CD14-positive monocyte (primary cell): ENCODE data around the gene ROBO1. TPM values are rescaled to one million over a fixed set of nuclear protein-coding genes. Genes with fewer than 3 reads are reported as not detected.

ENCODE experiments used
- DNase-seq, 3 donors: peaks; one replicate each; pipeline ENCODE4 v3.0.0-alpha.2; 2011 to 2022
- H2AFZ ChIP-seq: 2 replicates; pipeline ENCODE4 v1.6.0; 2012; ENCODE audit warnings: mild to moderate bottlenecking, low read depth, low read length, inconsistent platforms; ENCODE audit not compliant: insufficient read depth, poor library complexity, severe bottlenecking
- H3K27ac ChIP-seq, 2 donors: 1 replicate in 1 of 2; 2 replicates in 1 of 2; pipeline ENCODE4 v1.5.1; 2012 to 2013; ENCODE audit warnings: low read length in 2 of 2, control low read depth in 1 of 2, inconsistent platforms in 1 of 2, low read depth in 1 of 2, mild to moderate bottlenecking in 1 of 2
- H3K27me3 ChIP-seq, 2 donors: one replicate each; pipeline versions ENCODE4 v1.6.0 to v1.6.1; 2011 to 2013; ENCODE audit warnings: low read length in 2 of 2; ENCODE audit not compliant: control insufficient read depth in 2 of 2, insufficient read depth in 2 of 2
- H3K36me3 ChIP-seq, 2 donors: replicated peaks in 1 of 2; 1 replicate in 1 of 2; 2 replicates in 1 of 2; pipeline versions ENCODE4 v1.5.1 to v1.6.1; 2012 to 2013; ENCODE audit warnings: low read length in 2 of 2, control low read depth in 1 of 2, inconsistent platforms in 1 of 2, mild to moderate bottlenecking in 1 of 2; ENCODE audit not compliant: insufficient read depth in 2 of 2, control insufficient read depth in 1 of 2
- H3K4me1 ChIP-seq, 2 donors: 1 replicate in 1 of 2; 2 replicates in 1 of 2; pipeline versions ENCODE4 v1.5.1 to v1.6.1; 2012 to 2013; ENCODE audit warnings: low read length in 2 of 2, control low read depth in 1 of 2, inconsistent platforms in 1 of 2, mild to moderate bottlenecking in 1 of 2, moderate library complexity in 1 of 2; ENCODE audit not compliant: insufficient read depth in 2 of 2, control insufficient read depth in 1 of 2
- H3K4me2 ChIP-seq: replicated peaks from 2 replicates; pipeline ENCODE3; 2012; ENCODE audit warnings: low read length, moderate library complexity, mild to moderate bottlenecking; ENCODE audit not compliant: poor library complexity, severe bottlenecking; ENCODE audit errors: extremely low read depth
- H3K4me3 ChIP-seq, 3 experiments: fragments of 200-600 bp in 1 of 3; sonication (generic) in 1 of 3; replicated peaks in 1 of 3; 1 replicate in 2 of 3; 2 replicates in 1 of 3; pipeline ENCODE4 v1.5.1; 2011 to 2013; ENCODE audit warnings: low read length in 3 of 3, mild to moderate bottlenecking in 3 of 3, control low read depth in 2 of 3, low read depth in 2 of 3, inconsistent platforms in 1 of 3, moderate library complexity in 1 of 3
- H3K79me2 ChIP-seq: 2 replicates; pipeline ENCODE4 v1.6.0; 2012; ENCODE audit warnings: mild to moderate bottlenecking, control low read depth, inconsistent platforms, low read length, moderate library complexity; ENCODE audit not compliant: insufficient read depth
- H3K9ac ChIP-seq: 2 replicates; pipeline ENCODE4 v1.6.0; 2017; ENCODE audit warnings: low read length, mild to moderate bottlenecking; ENCODE audit not compliant: insufficient read depth, poor library complexity, severe bottlenecking
- H3K9me3 ChIP-seq, 2 donors: replicated peaks in 1 of 2; 1 replicate in 1 of 2; 2 replicates in 1 of 2; pipeline versions ENCODE4 v1.5.1 to v1.6.1; 2012 to 2013; ENCODE audit warnings: low read length in 2 of 2, control low read depth in 1 of 2; ENCODE audit not compliant: control insufficient read depth in 1 of 2, insufficient read depth in 1 of 2
- H4K20me1 ChIP-seq: 2 replicates; pipeline ENCODE4 v1.6.0; 2012; ENCODE audit warnings: mild to moderate bottlenecking, low read length, control low read depth, moderate library complexity; ENCODE audit not compliant: insufficient read depth
- H3K27ac Mint-ChIP-seq, 7 donors: one replicate each; pipeline ENCODE4 v1.8.0; 2020; ENCODE audit warnings: mild to moderate bottlenecking in 7 of 7, mixed read lengths in 7 of 7, moderate library complexity in 6 of 7, inconsistent platforms in 2 of 7
- H3K27me3 Mint-ChIP-seq, 3 donors: one replicate each; pipeline ENCODE4 v1.8.0; 2021 to 2022; ENCODE audit warnings: low read depth in 3 of 3, mild to moderate bottlenecking in 3 of 3, mixed read lengths in 3 of 3, moderate library complexity in 3 of 3, inconsistent platforms in 1 of 3
- H3K36me3 Mint-ChIP-seq, 2 donors: one replicate each; pipeline ENCODE4 v1.8.0; 2020; ENCODE audit warnings: mixed read lengths in 2 of 2, inconsistent platforms in 1 of 2, mild to moderate bottlenecking in 1 of 2
- H3K4me1 Mint-ChIP-seq: one replicate; pipeline ENCODE4 v1.8.0; 2020; ENCODE audit warnings: mild to moderate bottlenecking, mixed read lengths
- H3K4me3 Mint-ChIP-seq, 2 donors: one replicate each; pipeline ENCODE4 v1.8.0; 2020; ENCODE audit warnings: mild to moderate bottlenecking in 2 of 2, mixed read lengths in 2 of 2, moderate library complexity in 1 of 2
- H3K9me3 Mint-ChIP-seq, 7 donors: one replicate each; pipeline ENCODE4 v1.8.0; 2020 to 2022; ENCODE audit warnings: mixed read lengths in 7 of 7, mild to moderate bottlenecking in 6 of 7, moderate library complexity in 6 of 7, inconsistent platforms in 2 of 7
- whole genome bisulfite sequencing: methylation state at CpG from one replicate; pipeline ENCODE4 v1.1.5; 2013; ENCODE audit warnings: missing lambda C conversion rate; ENCODE audit not compliant: insufficient coverage; 5-methylcytosine and 5-hydroxymethylcytosine counted together
- intact Hi-C, 2 donors: fragments of 100-400 bp; cut with micrococcal nuclease; formaldehyde crosslinking; loops; one replicate each; pipeline versions ENCODE4 v1.15.0 to v1.15.1; 2023
- polyA plus RNA-seq, 3 donors: library from polyadenylated mRNA; depleted of rRNA in 1 of 3; unstranded in 2 of 3; stranded (reverse) in 1 of 3; fragments of 300-500 nt in 2 of 3; fragments of >200 nt in 1 of 3; fragmentation: Illumina TruSeq in 2 of 3; gene quantifications; 1 replicate in 2 of 3; 2 replicates in 1 of 3; pipeline ENCODE4 v1.2.3, GENCODE V29; 2012 to 2021
- TF ChIP-seq, protein P1 (sequence below): fragments of 200-600 bp; IDR thresholded peaks from one replicate; pipeline ENCODE4 v1.8.0; 2022; ENCODE audit warnings: antibody characterized with exemption, mild to moderate bottlenecking

The ROBO1 gene
- polyA plus RNA-seq, 3 donors: 0.09 to 0.10 TPM; not detected in 1

DNA sequence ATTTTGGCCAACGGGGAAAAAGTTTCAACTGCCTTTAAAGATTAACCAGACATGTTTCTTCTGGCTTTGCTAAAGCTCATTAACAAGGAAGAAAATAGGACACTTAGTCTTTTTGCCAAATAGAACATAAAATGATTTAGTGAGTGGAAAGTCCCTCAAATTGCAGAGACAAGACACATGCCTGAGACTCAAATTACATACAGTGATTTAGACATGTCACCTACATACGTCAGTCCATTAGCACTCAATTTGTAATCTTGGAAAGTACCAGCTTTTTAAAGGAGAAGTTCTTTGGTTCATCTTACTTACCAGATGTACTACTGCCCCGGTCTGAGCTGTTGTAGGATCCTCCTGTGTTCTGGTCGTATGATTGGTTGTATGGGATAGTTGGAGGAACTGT is 1134.2 kb downstream of the ROBO1 start:
- no peaks in the 10 kb centered on the region for H3K79me2 ChIP-seq
- peak in 1 of 3 donors; percentile 7 for DNase-seq
- no peaks in the 10 kb centered on the region for H3K4me1 ChIP-seq
- H3K27ac ChIP-seq: no peak overlapping the region
- H3K9ac ChIP-seq: no peak overlapping the region
- intact Hi-C loops: no loop called here
- no peaks in the 10 kb centered on the region for H3K27me3 ChIP-seq
- TF ChIP-seq, protein P1, sequence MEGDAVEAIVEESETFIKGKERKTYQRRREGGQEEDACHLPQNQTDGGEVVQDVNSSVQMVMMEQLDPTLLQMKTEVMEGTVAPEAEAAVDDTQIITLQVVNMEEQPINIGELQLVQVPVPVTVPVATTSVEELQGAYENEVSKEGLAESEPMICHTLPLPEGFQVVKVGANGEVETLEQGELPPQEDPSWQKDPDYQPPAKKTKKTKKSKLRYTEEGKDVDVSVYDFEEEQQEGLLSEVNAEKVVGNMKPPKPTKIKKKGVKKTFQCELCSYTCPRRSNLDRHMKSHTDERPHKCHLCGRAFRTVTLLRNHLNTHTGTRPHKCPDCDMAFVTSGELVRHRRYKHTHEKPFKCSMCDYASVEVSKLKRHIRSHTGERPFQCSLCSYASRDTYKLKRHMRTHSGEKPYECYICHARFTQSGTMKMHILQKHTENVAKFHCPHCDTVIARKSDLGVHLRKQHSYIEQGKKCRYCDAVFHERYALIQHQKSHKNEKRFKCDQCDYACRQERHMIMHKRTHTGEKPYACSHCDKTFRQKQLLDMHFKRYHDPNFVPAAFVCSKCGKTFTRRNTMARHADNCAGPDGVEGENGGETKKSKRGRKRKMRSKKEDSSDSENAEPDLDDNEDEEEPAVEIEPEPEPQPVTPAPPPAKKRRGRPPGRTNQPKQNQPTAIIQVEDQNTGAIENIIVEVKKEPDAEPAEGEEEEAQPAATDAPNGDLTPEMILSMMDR: no peak
- no CpG with 5 or more reads among the region's 4 CpGs for WGBS
- Mint-ChIP-seq H3K4me3 (no peak overlapping the region), H3K27ac (no peak overlapping the region), H3K9me3 (peaks cover 0 to 3% (median 0%) of the 10 kb centered on the region in 7 donors), H3K36me3 (no peaks in the 10 kb centered on the region), H3K27me3 (no peaks in the 10 kb centered on the region), H3K4me1 (no peaks in the 10 kb centered on the region)
- no peak overlapping the region for H3K4me2 ChIP-seq
- H3K9me3 ChIP-seq: no peaks in the 10 kb centered on the region
- no peaks in the 10 kb centered on the region for H3K36me3 ChIP-seq
- H2AFZ ChIP-seq: no peak overlapping the region
- H4K20me1 ChIP-seq: no peaks in the 10 kb centered on the region
- H3K4me3 ChIP-seq: no peak overlapping the region

DNA sequence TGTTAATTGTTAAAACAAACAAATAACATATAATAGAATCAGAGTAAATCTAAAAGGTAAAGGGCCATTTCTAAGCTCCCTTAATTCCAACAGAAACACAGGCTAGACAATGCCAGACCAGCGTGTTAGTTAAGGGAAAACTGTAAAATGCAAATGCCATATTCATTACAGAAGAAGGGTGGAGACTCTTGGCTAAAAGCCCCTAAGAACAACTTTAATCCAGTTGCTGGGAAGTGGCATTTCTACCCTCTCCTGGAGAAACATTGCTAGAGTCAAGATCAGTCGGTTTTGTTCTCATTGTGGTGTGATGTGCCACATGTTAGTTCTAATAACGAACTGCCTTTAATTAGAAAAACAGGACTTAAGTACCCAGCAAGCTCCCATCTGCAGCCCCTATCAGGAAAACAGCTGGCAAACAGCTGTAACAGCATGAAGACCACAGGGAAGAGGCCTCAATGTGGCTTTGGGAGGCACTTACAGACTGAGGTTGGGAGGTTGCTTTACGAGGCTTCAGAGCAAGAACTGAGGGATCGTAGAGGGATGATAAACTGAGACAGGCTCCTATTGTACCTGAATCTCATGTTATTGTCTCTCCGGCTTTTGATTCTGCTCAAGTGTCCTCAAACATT is 1134.8 kb downstream of the ROBO1 start:
- H3K4me1 ChIP-seq: no peaks in the 10 kb centered on the region
- H3K9ac ChIP-seq: no peak overlapping the region
- 88% methylated on average over 3 of the region's 6 CpGs for WGBS
- DNase-seq: no peak
- H3K4me3 ChIP-seq: no peak overlapping the region
- no peak overlapping the region for H3K27ac ChIP-seq
- H3K9me3 ChIP-seq: no peaks in the 10 kb centered on the region
- Mint-ChIP-seq H3K4me1 (no peaks in the 10 kb centered on the region), H3K4me3 (no peak overlapping the region), H3K9me3 (peaks cover 0 to 3% (median 0%) of the 10 kb centered on the region in 7 donors), H3K27ac (no peak overlapping the region), H3K27me3 (no peaks in the 10 kb centered on the region), H3K36me3 (no peaks in the 10 kb centered on the region)
- no peak overlapping the region for H3K4me2 ChIP-seq
- no peak overlapping the region for H2AFZ ChIP-seq
- intact Hi-C loops: no loop called here
- H3K27me3 ChIP-seq: no peaks in the 10 kb centered on the region
- no peaks in the 10 kb centered on the region for H4K20me1 ChIP-seq
- no peaks in the 10 kb centered on the region for H3K36me3 ChIP-seq
- TF ChIP-seq, protein P1: no peak
- H3K79me2 ChIP-seq: no peaks in the 10 kb centered on the region
